HG02763 (cell line): Measurements from ENCODE around the gene EXOC3L1.
A peak's percentile ranks its signal among the peaks of the same experiment; 100 is the strongest.

Source experiments
- ATAC-seq: cut with Tn5 transposase; IDR thresholded peaks from one replicate; pipeline ENCODE4 v1.9.1; 2021; ENCODE audit warnings: mild to moderate bottlenecking, moderate library complexity; ENCODE audit not compliant: unreplicated experiment

Gene EXOC3L1

GRCh38 chr16:67165121-67166078, 24.5 kb downstream of the EXOC3L1 start:
- no peak for ATAC-seq

GRCh38 chr16:67164599-67165061, 25.3 kb downstream of the EXOC3L1 start, which contains the start of gene HSF4:
Gene HSF4, plus strand, starts transcription at chr16:67164745. Its CDS starts 67 bp downstream, at chr16:67164812.
- no peak for ATAC-seq

GRCh38 chr16:67163999-67164558, 25.9 kb downstream of the EXOC3L1 start:
- ATAC-seq = no peak

DNA sequence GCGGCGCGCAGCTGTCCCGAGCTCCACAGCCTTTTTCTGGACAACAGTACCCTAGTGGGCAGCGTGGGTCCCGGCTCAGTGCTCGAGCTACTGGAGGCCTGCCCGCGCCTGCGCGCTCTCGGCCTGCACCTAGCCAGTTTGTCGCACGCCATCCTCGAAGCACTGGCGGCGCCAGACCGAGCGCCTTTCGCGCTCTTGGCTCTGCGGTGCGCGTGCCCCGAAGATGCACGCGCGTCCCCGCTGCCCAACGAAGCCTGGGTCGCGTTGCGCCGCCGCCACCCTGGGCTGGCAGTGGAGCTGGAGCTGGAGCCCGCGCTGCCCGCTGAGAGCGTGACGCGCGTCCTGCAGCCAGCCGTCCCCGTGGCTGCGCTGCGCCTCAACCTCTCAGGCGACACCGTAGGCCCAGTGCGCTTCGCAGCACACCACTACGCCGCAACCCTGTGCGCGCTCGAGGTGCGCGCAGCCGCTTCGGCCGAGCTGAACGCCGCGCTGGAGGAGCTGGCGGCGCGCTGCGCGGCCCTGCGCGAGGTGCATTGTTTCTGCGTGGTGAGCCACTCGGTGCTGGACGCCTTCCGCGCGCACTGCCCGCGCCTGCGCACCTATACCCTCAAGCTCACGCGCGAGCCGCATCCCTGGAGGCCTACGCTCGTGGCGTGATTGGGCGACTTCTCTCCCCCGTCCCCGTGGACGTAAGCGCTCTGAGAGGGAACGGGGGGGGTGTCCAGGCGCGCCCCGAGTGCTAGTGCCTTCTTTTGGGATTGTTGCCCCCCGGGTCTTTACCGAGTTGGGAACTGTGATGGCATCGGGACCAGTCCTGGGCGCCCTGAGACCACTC, 26.6 kb downstream of the EXOC3L1 start:
- ATAC-seq = no peak

DNA sequence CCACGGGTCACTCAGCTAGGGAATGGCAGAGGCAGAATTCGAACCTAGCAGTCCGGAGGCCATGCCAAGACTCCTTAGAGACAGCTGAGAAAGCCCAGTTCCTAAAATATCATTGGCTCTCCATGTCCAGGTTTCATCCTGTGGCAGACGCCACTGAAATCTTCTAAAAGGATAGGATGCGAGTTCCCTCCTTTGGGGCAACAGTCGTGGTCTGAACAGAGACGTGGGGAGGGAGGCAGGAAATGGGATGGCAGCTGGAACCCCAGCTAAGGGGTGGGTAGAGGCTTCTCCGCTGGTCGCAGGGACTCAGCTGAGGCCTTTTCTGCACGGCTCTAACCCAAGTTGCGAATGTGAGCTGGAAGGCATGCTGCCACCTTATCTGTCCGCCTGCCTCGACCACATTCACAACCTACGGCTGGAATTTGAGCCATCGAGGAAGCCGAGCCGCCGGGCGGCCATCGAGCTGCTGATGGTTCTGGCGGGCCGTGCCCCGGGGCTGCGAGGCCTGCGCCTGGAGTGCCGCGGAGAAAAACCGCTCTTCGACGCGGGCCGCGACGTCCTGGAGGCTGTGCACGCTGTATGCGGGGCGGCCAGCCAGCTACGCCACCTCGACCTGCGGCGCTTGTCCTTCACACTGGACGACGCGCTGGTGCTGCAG, 27.3 kb downstream of the EXOC3L1 start:
- ATAC-seq = no peak

- ATAC-seq = no peak
Observed at GRCh38 chr16:67161595-67162058, 28.3 kb downstream of the EXOC3L1 start.

- ATAC-seq = peak; percentile 32
Observed at GRCh38 chr16:67158637-67159600, 31.0 kb downstream of the EXOC3L1 start.

- no peak for ATAC-seq
Observed at GRCh38 chr16:67157892-67158635, 31.9 kb downstream of the EXOC3L1 start.

DNA sequence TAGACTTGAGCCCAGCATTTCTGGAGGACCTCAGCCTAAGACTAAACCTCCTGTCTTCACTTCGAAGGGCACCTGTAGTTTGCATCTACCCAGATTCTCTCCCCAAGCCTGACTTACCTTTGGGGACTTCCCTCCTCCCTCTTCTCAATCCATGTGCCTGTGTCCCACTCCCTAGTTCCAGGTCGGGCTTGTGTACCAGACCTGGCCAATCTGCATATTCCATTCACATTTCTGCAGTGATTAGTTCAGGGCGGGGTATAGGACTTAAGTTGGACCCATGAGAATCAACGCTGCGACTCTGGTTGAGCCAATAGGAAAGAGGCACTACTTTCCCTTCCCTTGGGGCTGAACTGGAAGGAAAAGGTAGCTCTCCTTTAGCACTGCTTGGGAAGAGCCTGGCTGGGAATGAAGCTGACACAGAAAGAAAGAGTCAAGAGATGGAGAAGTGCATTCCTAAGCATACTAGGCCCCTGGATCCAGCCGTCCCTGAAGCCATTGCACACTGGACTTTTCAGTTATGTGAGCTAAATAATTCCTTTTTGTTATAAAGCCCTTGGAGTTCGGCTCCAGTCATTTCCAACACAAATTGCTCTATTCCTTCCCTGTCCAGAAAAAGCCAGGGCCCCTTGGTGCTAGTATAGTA, 32.7 kb downstream of the EXOC3L1 start:
- no peak for ATAC-seq

- no peak for ATAC-seq
Observed at GRCh38 chr16:67156143-67156844, 33.6 kb downstream of the EXOC3L1 start.

DNA sequence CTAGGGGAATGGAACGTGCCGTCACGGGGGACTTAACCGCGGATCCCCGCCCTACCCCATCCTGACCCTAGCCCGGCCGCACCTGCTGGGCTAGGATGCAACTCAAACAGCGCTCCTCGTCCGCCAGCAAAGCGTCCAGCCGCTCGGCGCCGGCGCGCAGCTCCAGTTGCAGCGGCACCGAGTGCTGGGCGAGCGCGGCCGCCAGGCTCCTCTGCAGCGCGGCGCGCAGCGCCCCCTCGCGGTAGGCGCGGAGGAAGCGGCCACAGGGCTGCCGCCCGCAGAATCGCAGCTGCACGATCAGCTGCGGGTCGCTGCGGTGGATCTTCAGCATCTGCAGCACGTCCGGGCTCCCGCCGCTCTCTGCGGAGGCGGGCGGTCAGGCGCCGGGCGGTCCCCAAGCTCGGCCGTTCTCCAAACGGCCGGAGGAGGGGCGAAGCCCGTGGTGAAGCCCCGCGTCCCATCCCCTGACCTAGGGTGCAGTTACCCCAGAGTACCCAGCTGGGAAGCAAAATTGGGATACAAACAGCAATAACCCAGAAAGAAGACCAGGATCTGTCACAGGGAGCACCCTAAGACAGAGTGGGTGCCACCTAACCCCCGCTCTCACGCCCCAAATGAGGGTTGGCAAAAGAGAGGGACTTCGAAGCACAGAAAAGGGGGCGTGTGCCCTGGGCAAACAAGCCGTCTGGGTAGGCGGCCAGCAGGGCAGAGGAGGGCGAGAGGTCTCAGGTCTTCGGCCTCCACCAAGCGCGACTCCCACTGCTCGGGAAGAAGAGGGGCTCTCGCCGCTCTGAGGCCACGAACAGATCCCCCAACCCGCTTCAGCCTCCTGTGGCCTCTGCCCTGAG, 34.4 kb downstream of the EXOC3L1 start:
- no peak for ATAC-seq

DNA sequence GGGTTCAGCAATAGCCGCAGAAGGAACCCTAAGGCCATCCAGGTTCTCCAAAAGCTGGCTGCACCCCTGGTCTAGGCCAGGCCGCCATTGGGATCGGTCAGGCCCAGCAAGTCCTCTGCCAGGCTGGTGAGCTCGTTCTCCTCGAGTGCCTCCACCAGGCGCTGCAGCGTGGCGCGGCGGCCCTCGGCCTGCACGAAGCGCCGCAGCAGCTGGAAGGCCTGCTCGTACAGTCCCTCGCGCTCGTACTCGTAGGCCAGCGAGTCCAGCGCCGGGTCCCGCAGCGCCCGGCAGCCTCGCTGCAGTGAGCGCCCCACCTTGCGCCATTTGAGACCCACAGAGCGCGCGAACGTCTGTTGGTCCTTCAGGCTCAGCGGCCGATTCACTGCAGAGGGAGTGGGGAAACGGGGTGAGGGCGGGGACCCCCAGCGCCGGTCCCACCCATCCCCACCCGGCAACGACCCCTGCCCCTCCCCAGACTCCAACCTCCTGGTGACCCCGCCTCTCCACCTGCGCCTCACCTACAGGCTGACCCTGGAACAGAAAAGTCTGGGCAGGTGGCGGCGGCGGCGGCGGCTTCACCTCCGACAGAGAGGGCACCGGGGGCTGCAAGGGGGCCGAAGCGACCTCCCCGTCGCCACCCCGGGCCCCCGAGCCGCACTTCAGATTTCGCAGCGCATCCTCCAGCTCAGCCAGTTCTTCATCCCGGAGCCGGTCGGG, 35.2 kb downstream of the EXOC3L1 start:
- no peak for ATAC-seq

DNA sequence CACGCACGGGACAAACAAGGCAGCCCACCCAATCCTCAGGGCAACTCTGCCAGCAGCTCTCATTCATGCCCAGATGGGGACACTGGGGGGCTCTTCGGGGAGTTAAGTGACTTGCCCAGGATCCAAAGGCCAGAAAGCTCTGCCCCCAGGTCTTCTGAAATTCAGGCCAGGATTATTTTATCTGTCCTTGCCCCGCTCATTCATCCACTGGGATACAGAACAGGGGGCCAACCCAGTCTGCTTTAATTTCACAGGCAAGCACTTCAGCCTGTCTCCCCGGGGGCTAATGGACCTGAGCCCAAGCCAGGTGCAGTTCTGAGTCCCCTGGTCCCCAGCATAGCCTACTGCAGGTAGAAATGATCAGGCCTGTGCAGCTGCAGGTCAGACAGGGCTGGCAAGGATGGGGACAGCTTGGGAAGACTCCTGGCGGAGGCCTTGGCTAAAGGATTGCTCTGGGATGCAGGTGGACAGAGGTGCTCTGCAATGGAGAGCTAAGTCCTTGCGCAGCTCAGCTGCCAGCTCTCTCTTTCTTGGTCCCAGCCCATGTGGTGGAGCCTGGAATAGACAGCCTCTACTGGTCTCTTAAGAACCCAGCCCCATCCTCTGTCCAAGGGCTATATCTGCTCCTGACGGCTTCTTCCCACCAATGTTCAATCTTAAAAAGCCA, 38.4 kb downstream of the EXOC3L1 start:
- ATAC-seq = no peak

DNA sequence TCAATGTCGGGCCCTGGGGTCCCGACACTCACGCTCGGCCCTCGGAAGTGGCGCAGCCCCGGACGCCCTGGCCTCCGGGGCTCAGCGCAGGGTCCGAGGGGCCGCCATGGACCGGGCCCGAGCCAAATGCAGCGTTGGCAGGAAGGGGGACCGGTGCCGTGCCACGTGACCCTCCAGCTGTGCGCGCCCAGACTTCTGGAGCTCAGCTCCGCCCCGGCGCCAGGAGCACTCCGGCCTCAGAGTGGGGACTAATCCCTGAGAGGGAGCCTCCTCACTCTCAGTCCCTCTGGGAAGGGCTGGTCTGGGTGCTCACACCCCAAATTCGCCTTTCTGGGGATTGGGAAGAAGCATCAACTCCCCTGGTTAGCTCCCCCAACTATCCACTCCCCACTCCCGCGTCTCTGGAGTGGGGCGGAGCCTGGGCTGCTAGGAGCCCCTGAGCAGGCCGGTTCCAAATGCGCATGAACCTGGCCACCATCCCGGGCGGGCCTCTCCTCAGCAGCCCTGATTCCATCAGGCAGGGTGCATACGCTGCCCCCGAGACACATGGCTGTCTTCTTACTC, 39.0 kb downstream of the EXOC3L1 start, which contains the start of gene B3GNT9:
Gene B3GNT9 (minus strand): TSS at position 166 of the 564 bp plus-strand sequence. CDS start 513 bp downstream, outside the sequence.
- ATAC-seq = peak; percentile 43
